HepG2 (cell line): ENCODE measurements around the gene ARHGEF11.

Experiments used
- JUN ChIP-seq: sonication (generic); formaldehyde crosslinking; IDR thresholded peaks from 2 replicates; pipeline ENCODE4 v1.4.0; 2020; ENCODE audit warnings: mild to moderate bottlenecking, missing genetic modification reagents
- ZNF33B ChIP-seq: sonication (generic); formaldehyde crosslinking; IDR thresholded peaks from 2 replicates; pipeline ENCODE4 v1.5.1; 2020; ENCODE audit warnings: mild to moderate bottlenecking, missing genetic modification reagents

GRCh38 chr1:156975084-156975483 lies 70.5 kb downstream of the ARHGEF11 start:
- TF ChIP-seq ZNF33B (CRISPR knock-in tag) (no peak), JUN (CRISPR knock-in tag) (no peak)
